Muscle of leg (tissue), 11 donors: ENCODE data around the gene EDARADD. TPM values are rescaled to one million over a fixed set of nuclear protein-coding genes. Genes with fewer than 3 reads are reported as not detected.
"Not testable (repeated sequence)": the region's sequence is repeated elsewhere in the genome, so short reads cannot be mapped to it uniquely, and the experiment has no call there.

Source experiments
- DNase-seq: peaks from one replicate; pipeline ENCODE4 v3.0.0; 2013
- H3K27ac ChIP-seq: one replicate; pipeline ENCODE4 v1.5.1; 2013; ENCODE audit warnings: mild to moderate bottlenecking, low read length, control low read depth
- H3K27me3 ChIP-seq: one replicate; pipeline ENCODE4 v1.6.1; 2013; ENCODE audit warnings: low read length; ENCODE audit not compliant: control insufficient read depth, insufficient read depth
- H3K36me3 ChIP-seq: one replicate; pipeline ENCODE4 v1.6.1; 2013; ENCODE audit warnings: low read length; ENCODE audit not compliant: control insufficient read depth, insufficient read depth
- H3K4me1 ChIP-seq: one replicate; pipeline ENCODE4 v1.6.1; 2013; ENCODE audit warnings: low read length; ENCODE audit not compliant: control insufficient read depth, insufficient read depth
- H3K4me3 ChIP-seq: one replicate; pipeline ENCODE4 v1.5.1; 2013; ENCODE audit warnings: low read length, control low read depth
- H3K9me3 ChIP-seq: replicated peaks from 2 replicates; pipeline ENCODE4 v1.6.1; 2013; ENCODE audit warnings: low read depth, low read length; ENCODE audit not compliant: control insufficient read depth
- WGBS: methylation state at CpG from one replicate; pipeline ENCODE4 v1.1.5; 2013; ENCODE audit warnings: missing lambda C conversion rate; ENCODE audit not compliant: insufficient coverage; 5-methylcytosine and 5-hydroxymethylcytosine counted together
- polyA plus RNA-seq, 8 donors: library from polyadenylated mRNA; unstranded; fragments of 120-200 nt; gene quantifications; one replicate each; pipeline versions ENCODE4 v1.2.1 to v1.2.3, GENCODE V29; 2013; ENCODE audit warnings: inconsistent platforms in 1 of 8, low replicate concordance in 1 of 8; ENCODE audit not compliant: insufficient read length in 8 of 8, insufficient read depth in 1 of 8
- total RNA-seq: library from RNA; stranded (reverse); fragments of 120-200 nt; gene quantifications from one replicate; pipeline ENCODE4 v1.2.4, GENCODE V29; 2013

Gene EDARADD
- total and polyA plus RNA-seq, 9 donors, result 0.18 to 2.2 (median 0.37) TPM

DNA sequence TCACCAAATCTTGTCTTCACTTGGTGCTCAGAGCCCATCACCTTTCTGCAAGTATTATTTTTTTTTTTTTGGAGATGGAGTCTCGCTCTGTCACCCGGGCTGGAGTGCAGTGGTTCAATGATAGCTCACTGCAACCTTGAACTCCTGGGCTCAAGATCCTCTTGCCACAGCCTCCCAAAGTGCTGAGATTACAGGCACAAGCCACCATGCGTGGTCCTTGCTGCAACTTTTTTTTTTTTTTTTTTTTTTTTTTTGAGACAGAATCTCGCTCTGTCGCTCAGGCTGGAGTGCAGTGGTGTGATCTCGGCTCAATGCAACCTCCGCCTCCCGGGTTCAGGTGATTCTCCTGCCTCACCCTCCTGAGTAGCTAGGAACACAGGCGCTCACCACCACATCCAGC is 70.1 kb downstream of the EDARADD start:
- not testable (repeated sequence) for H3K4me3 ChIP-seq, H3K36me3 ChIP-seq, H3K27me3 ChIP-seq, H3K9me3 ChIP-seq, H3K4me1 ChIP-seq, DNase-seq, H3K27ac ChIP-seq
- 93% methylated on average over 3 of the region's 9 CpGs for WGBS

DNA sequence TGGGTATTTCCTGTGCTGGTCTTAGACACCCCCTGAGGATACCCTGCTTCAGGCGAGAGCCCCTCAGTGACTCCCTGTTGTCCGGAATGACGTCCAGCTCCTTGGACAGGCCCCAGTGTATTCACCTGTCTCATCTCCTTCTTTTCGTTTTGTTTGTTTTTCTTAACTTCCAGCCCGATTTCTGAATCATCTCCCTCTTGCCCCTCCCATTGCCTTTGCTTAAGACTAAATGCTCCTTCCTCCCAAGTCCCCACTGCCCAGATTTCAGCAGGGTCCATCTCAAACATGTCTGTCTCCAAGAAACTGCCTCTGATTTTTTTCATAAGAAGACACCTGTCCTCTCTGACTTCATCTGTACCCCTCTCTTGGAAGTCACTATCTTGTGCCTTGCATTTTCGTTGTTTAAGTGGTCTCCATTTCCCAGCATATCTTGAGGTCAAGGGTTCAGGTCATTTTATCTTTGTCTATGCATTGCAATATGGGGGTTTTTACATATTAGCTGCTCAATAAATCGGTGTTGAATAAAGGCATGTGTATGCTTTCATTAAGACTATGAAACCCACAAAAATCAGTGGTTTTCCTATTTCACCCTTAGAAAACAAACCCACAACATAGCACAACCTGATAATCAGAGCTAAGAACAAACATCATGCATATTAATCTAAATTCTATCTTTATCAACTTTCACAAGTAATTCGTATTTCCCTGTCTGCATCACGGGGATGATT is 71.3 kb downstream of the EDARADD start:
- Histone ChIP-seq H3K27ac (no peak overlapping the region), H3K36me3 (no peaks in the 10 kb centered on the region), H3K27me3 (peaks cover 4% of the 10 kb centered on the region), H3K9me3 (no peaks in the 10 kb centered on the region), H3K4me3 (no peak overlapping the region), H3K4me1 (no peaks in the 10 kb centered on the region)
- DNase-seq, result no peak
- WGBS, result 83% methylated on average over 5 of the region's 9 CpGs

DNA sequence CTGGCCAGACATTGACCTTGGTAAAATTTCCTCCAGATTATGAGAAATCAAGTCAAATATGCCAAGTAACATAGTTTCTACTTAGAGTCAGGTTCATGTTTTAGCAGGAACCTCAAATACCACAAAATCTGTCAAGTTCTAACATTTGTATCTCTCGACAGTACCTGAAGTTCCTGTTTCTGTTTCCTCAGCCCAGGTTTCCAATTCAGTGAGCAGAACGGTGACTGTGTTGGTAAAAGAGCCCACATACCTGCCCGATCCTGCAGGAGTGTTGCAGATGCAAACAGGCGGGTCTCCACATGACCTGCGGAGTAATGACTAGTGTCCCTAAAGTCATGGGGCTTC is 71.8 kb downstream of the EDARADD start:
- Histone ChIP-seq H3K4me1 (no peaks in the 10 kb centered on the region), H3K4me3 (no peak overlapping the region), H3K27ac (no peak overlapping the region), H3K36me3 (no peaks in the 10 kb centered on the region), H3K9me3 (no peaks in the 10 kb centered on the region), H3K27me3 (peaks cover 4% of the 10 kb centered on the region)
- DNase-seq, result no peak
- WGBS, result 48% methylated on average over 2 of the region's 5 CpGs

DNA sequence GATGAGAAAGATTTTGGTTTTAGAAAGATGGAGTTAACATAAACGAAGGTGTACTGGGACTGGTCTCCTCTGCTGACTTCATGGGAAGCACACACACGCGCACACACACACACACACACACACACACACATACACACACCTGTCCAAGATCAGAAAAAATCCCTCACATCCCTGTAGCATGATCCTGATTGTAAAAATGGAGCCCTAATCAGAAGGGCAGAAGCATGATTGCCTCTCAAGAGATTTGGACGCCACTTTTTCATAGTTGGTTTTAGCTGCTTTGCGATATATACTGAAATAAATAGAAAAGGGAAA is 73.2 kb downstream of the EDARADD start:
- peaks cover 5% of the 10 kb centered on the region for H3K27me3 ChIP-seq
- no peak overlapping the region for H3K4me3 ChIP-seq
- no peaks in the 10 kb centered on the region for H3K9me3 ChIP-seq
- DNase-seq, result no peak
- no CpG with 5 or more reads among the region's 5 CpGs for WGBS
- no peak overlapping the region for H3K27ac ChIP-seq
- no peaks in the 10 kb centered on the region for H3K4me1 ChIP-seq
- H3K36me3 ChIP-seq, result no peaks in the 10 kb centered on the region

DNA sequence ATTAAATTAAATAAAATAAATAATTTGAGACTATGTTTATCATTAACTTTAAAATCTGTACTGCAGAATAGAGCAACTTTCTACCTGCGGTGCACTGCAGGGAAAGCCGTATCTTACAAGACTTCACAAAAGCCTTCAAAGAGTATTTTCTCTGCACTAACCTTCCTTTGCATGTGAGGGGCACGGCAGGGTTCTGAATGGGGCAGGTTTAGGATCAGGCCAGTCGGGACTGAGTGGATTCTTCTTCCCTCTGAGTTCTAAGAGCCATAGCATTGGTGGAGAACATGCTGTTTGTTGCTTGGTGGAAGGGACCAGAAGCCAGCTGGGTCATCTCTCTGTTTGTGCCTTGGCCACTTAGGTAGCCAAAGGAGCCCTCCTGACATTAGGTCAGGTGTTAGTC is 74.5 kb downstream of the EDARADD start:
- Histone ChIP-seq H3K36me3 (no peaks in the 10 kb centered on the region), H3K27ac (no peak overlapping the region), H3K4me3 (no peak overlapping the region), H3K27me3 (peaks cover 8% of the 10 kb centered on the region), H3K9me3 (no peaks in the 10 kb centered on the region), H3K4me1 (no peaks in the 10 kb centered on the region)
- DNase-seq, result no peak
- no CpG with 5 or more reads among the region's 4 CpGs for WGBS

DNA sequence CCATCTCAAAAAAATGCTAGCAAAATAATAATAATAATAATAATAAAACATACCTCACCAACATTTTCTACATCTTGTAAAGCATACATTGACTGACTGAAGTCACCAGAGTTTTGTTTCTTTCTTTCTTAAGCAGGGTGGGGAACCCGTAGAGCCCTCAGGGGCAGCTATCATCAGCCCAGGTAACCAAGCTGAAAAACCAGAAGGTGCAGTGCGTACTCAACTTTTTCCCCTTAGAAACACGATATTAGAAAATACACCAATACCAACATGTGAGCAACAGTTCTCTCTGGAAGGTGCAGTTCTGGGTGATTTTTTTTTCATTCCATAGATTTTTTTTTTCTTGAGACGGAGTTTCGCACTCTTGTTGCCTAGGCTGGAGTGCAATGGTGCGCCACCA is 75.4 kb downstream of the EDARADD start:
- Histone ChIP-seq H3K36me3 (no peaks in the 10 kb centered on the region), H3K4me3 (no peak overlapping the region), H3K27ac (no peak overlapping the region), H3K9me3 (no peaks in the 10 kb centered on the region), H3K27me3 (peaks cover 8% of the 10 kb centered on the region), H3K4me1 (no peaks in the 10 kb centered on the region)
- no peak for DNase-seq
- WGBS, result no CpG with 5 or more reads among the region's 6 CpGs

DNA sequence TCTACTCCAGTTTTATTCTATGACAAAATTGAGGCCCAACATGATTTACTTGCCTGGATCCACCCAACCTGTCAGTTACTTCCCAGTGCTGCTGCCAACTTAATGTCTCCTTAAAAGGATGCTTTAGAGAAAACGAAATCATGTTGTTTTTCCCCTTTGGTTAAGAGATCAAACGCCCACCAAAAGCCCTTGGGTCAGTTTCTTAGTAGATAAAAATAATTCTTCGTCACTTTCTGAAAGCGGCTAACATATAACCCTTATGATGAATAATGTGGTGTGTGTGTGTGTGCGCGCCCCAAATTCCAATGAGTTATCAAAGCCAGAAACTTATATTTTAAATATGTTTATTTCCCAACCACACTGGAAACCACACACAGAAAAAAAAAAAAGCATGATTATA is 77.0 kb downstream of the EDARADD start:
- no peak overlapping the region for H3K27ac ChIP-seq
- H3K4me3 ChIP-seq, result no peak overlapping the region
- H3K9me3 ChIP-seq, result no peaks in the 10 kb centered on the region
- peaks cover 6% of the 10 kb centered on the region for H3K27me3 ChIP-seq
- WGBS, result 100% methylated on average over 1 of the region's 6 CpGs
- no peaks in the 10 kb centered on the region for H3K36me3 ChIP-seq
- H3K4me1 ChIP-seq, result no peaks in the 10 kb centered on the region
- DNase-seq, result no peak

DNA sequence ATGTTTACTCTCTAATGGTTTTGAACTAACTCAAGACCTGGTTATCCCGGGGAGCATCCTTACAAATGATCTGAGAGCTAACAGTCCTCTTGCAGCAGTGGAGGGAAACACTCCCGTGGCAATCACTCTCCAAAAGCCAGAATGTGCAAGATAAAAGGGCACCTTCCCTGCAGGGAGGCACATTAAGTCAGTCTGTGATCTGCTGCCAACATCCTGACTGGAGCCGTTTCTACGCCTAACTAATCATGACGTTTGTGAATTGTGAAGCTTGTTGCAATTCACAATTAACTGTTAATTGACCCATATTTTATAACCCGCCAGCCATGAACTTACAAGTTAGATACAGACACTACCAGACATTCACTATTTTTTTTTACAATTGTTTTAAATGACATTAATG is 77.6 kb downstream of the EDARADD start:
- DNase-seq, result no peak

DNA sequence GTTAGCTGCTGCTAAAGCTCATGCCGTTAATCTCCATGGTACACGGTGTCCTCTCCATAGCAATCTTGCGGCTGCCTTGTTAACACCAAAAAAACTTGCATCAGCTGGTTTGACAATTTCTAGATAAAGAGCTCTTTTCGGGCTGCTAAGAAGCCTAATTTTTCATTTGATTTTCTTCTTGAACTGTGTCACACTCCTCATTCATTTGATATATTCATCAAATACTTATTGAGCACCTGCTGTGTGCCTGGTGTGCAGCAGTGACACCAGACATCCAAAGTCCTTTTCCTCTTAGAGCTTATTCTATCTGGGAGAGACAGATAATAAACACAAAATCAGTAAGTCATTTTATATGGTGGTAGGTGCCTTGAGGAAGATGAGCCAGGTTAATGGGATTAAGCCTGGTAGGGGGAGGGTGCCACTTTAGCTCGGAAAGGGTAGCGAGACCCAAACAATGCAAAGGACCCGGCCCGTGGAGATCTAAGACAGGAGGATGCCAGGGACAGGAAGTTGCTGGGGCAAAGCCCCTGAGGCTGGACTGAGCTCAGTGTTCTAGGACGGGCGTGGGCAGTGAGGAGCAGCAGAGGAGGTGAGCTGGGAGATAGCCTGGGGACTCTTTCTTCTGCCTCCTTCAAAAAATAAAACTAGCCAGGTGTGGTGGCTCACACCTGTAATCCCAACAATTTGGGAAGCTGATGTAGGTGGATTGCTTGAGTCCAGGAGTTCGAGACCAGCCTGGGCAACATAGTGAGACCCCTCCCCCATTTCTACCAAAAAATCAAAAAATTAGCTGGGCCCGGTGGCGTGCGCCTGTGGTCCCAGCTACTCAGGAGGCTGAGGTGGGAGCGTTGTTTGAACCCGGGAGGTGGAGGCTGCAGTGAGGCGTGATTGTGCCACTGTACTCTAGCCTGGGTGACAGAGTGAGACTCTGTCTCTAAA is 79.0 kb downstream of the EDARADD start:
- Histone ChIP-seq H3K9me3 (no peaks in the 10 kb centered on the region), H3K4me3 (no peak overlapping the region), H3K27ac (no peak overlapping the region), H3K27me3 (peaks cover 6% of the 10 kb centered on the region), H3K4me1 (no peaks in the 10 kb centered on the region), H3K36me3 (no peaks in the 10 kb centered on the region)
- WGBS, result 83% methylated on average over 9 of the region's 17 CpGs
- DNase-seq, result no peak

More for the DNA sequence above, 77.6 kb downstream of the EDARADD start:
- H3K4me3 ChIP-seq, result no peak overlapping the region
- H3K27me3 ChIP-seq, result peaks cover 6% of the 10 kb centered on the region
- no peaks in the 10 kb centered on the region for H3K4me1 ChIP-seq
- WGBS, result no CpG with 5 or more reads among the region's 6 CpGs
- no peak overlapping the region for H3K27ac ChIP-seq
- no peaks in the 10 kb centered on the region for H3K9me3 ChIP-seq
- H3K36me3 ChIP-seq, result no peaks in the 10 kb centered on the region

DNA sequence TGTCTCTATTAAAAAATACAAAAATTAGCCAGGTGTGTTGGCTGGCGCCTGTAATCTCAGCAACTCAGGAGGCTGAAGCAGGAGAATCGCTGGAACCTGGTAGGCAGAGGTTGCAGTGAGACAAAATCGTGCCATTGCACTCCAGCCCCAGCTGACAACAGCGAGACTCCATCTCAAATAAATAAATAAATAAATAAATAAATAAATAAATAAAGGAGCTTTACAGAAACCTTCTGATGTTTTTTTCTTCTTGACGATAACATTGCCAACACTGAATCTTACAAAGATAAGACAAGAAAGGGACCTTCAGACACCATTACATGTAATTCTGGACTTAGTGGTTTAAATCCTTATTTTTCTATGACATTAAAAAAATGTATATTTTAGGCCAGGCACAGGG is 81.9 kb downstream of the EDARADD start:
- Histone ChIP-seq H3K4me3 (no peak overlapping the region), H3K27ac (no peak overlapping the region), H3K27me3 (peaks cover 4% of the 10 kb centered on the region), H3K36me3 (no peaks in the 10 kb centered on the region), H3K4me1 (no peaks in the 10 kb centered on the region), H3K9me3 (no peaks in the 10 kb centered on the region)
- DNase-seq, result no peak
- 100% methylated on average over 2 of the region's 5 CpGs for WGBS
